Bronchial epithelial cell (primary cell): ENCODE results near the gene MAP7. TPM values are rescaled to one million over a fixed set of nuclear protein-coding genes. Genes with fewer than 3 reads are reported as not detected.

ENCODE experiments used
- DNase-seq: peaks from one replicate; pipeline ENCODE4 v3.0.0-alpha.2; 2010; ENCODE audit warnings: low read depth
- FAIRE-seq: peaks from 2 replicates; lab custom pipeline; 2011; peaks lifted over from hg19 to GRCh38; lab: Jason Lieb, UNC
- H3K27me3 ChIP-seq: 2 replicates; pipeline ENCODE4 v1.5.1; 2011; ENCODE audit warnings: low read length; ENCODE audit not compliant: control insufficient read depth, insufficient read depth
- H3K36me3 ChIP-seq: 2 replicates; pipeline ENCODE4 v1.5.1; 2011; ENCODE audit warnings: low read length; ENCODE audit not compliant: control insufficient read depth, insufficient read depth
- H3K4me3 ChIP-seq: 2 replicates; pipeline ENCODE4 v1.5.1; 2011; ENCODE audit warnings: mild to moderate bottlenecking, low read depth, low read length, control low read depth
- CTCF ChIP-seq: IDR thresholded peaks from 2 replicates; pipeline ENCODE4 v1.5.1; 2011; ENCODE audit warnings: mild to moderate bottlenecking, moderate library complexity, low read length, control low read depth, inconsistent platforms; ENCODE audit not compliant: insufficient read depth, severe bottlenecking
- total RNA-seq: library from RNA; depleted of rRNA; stranded (reverse); fragments of >200 nt; gene quantifications from 2 replicates; pipeline ENCODE4 v1.2.1, GENCODE V29; 2014

The MAP7 gene
- total RNA-seq, 1 donor from 2014 or later, result 30.8 TPM

- FAIRE-seq (no peak), DNase-seq (no peak)
- no peak for TF ChIP-seq CTCF
- Histone ChIP-seq H3K4me3 (no peak overlapping the region), H3K27me3 (no peaks in the 10 kb centered on the region), H3K36me3 (no peaks in the 10 kb centered on the region)
These were observed 3.9 kb downstream of the MAP7 start for GRCh38 chr6:136546331-136546730.

- DNase-seq, result no peak
- no peak for TF ChIP-seq CTCF
- Histone ChIP-seq H3K36me3 (no peaks in the 10 kb centered on the region), H3K4me3 (no peak overlapping the region), H3K27me3 (no peaks in the 10 kb centered on the region)
- no peak for FAIRE-seq
These were observed 5.9 kb downstream of the MAP7 start for GRCh38 chr6:136544326-136544725.

- Histone ChIP-seq H3K4me3 (no peak overlapping the region), H3K27me3 (no peaks in the 10 kb centered on the region), H3K36me3 (no peaks in the 10 kb centered on the region)
- TF ChIP-seq CTCF, result no peak
- DNase-seq (no peak), FAIRE-seq (no peak)
These were observed 8.8 kb downstream of the MAP7 start for GRCh38 chr6:136541395-136541794.

GRCh38 chr6:136539967-136540652 lies 10.1 kb downstream of the MAP7 start:
- FAIRE-seq (no peak), DNase-seq (no peak)
- Histone ChIP-seq H3K27me3 (no peaks in the 10 kb centered on the region), H3K4me3 (no peak overlapping the region), H3K36me3 (no peaks in the 10 kb centered on the region)
- no peak for TF ChIP-seq CTCF

- no peak for FAIRE-seq
- Histone ChIP-seq H3K36me3 (no peaks in the 10 kb centered on the region), H3K27me3 (no peaks in the 10 kb centered on the region), H3K4me3 (no peak overlapping the region)
- no peak for TF ChIP-seq CTCF
- peak; percentile 18 for DNase-seq
These were observed 11.4 kb downstream of the MAP7 start for GRCh38 chr6:136538836-136539235.
